SHP77 (cell line): Measurements from ENCODE around the gene ZNF275.
"Not testable (repeated sequence)": the region's sequence is repeated elsewhere in the genome, so short reads cannot be mapped to it uniquely, and the experiment has no call there.

Experiments used
- DNase-seq, 2 experiments: peaks; one replicate each; lab custom pipeline; 2025; lab: John Stamatoyannopoulos, UW

ZNF275 gene

GRCh38 chrX:153361781-153362397 lies 27.9 kb downstream of the ZNF275 start:
- DNase-seq = no peak

GRCh38 chrX:153365670-153366069 lies 31.7 kb downstream of the ZNF275 start:
- DNase-seq = no peak

GRCh38 chrX:153366119-153366518 lies 32.2 kb downstream of the ZNF275 start:
- no peak for DNase-seq

GRCh38 chrX:153366878-153367538 lies 33.1 kb downstream of the ZNF275 start:
- no peak for DNase-seq

GRCh38 chrX:153370293-153371055 lies 36.5 kb downstream of the ZNF275 start:
- no peak for DNase-seq

- no peak for DNase-seq
Measured at GRCh38 chrX:153371256-153371655, 37.3 kb downstream of the ZNF275 start.

GRCh38 chrX:153372949-153373348 lies 39.0 kb downstream of the ZNF275 start:
- DNase-seq = no peak

GRCh38 chrX:153374426-153374825 lies 40.5 kb downstream of the ZNF275 start:
- DNase-seq = no peak

GRCh38 chrX:153375571-153375970 lies 41.6 kb downstream of the ZNF275 start:
- no peak for DNase-seq

- no peak for DNase-seq
Measured at GRCh38 chrX:153377727-153378126, 43.8 kb downstream of the ZNF275 start.

GRCh38 chrX:153378607-153379006 lies 44.7 kb downstream of the ZNF275 start:
- no peak for DNase-seq

- DNase-seq = no peak
Measured at GRCh38 chrX:153379508-153379907, 45.6 kb downstream of the ZNF275 start.

- no peak for DNase-seq
Measured at GRCh38 chrX:153379971-153380581, 46.1 kb downstream of the ZNF275 start.

GRCh38 chrX:153380691-153381090 lies 46.7 kb downstream of the ZNF275 start:
- DNase-seq = no peak

- peak; percentile 37 to 42 for DNase-seq
Measured at GRCh38 chrX:153381684-153382532, 48.0 kb downstream of the ZNF275 start.

- DNase-seq = no peak
Measured at GRCh38 chrX:153382563-153383482, 48.9 kb downstream of the ZNF275 start.

GRCh38 chrX:153384390-153384789 lies 50.4 kb downstream of the ZNF275 start:
- DNase-seq = no peak

GRCh38 chrX:153384973-153385372 lies 51.0 kb downstream of the ZNF275 start:
- not testable (repeated sequence) for DNase-seq

- DNase-seq = no peak
Measured at GRCh38 chrX:153386097-153386496, 52.1 kb downstream of the ZNF275 start.

GRCh38 chrX:153387345-153387744 lies 53.4 kb downstream of the ZNF275 start:
- no peak for DNase-seq
